ENCODE data around the gene WDR7. TPM values are rescaled to one million over a fixed set of nuclear protein-coding genes. Genes with fewer than 3 reads are reported as not detected.

The WDR7 gene
- total RNA-seq, 4 donors from 2014 or later, result 9.4 to 26.1 (median 19.2) TPM

DNA sequence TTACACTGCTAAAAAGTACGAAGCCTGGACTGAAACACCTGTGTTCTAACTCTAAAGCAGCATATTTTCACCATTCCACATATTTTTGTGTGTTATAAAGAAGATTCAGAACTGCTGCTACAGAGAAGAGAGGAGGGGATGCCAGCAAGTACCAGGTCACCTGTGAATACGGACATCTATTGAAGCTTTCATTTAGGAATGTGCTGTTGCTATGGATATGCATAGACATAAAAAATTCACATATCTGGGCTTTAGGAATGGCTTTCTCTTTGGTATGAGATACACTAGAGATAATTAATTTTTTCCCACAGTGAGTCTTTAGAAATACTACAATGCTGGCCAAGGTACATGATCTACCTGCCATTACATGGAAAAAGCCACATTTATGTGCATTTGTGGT lies 238.5 kb downstream of the WDR7 start:
- H3K27me3 ChIP-seq, result no peaks in the 10 kb centered on the region
- intact Hi-C loops (cut with DNase I), result no loop called here
- H3K4me3 ChIP-seq, result no peak overlapping the region
- H3K27ac ChIP-seq, result no peak overlapping the region
- H3K9me3 ChIP-seq, result no peaks in the 10 kb centered on the region
- WGBS, 2 donors, result 84 to 98% methylated on average over 2 of the region's 2 CpGs
- no peaks in the 10 kb centered on the region for H3K36me3 ChIP-seq
- H3K4me1 ChIP-seq, result no peaks in the 10 kb centered on the region
- TF ChIP-seq, protein P1, sequence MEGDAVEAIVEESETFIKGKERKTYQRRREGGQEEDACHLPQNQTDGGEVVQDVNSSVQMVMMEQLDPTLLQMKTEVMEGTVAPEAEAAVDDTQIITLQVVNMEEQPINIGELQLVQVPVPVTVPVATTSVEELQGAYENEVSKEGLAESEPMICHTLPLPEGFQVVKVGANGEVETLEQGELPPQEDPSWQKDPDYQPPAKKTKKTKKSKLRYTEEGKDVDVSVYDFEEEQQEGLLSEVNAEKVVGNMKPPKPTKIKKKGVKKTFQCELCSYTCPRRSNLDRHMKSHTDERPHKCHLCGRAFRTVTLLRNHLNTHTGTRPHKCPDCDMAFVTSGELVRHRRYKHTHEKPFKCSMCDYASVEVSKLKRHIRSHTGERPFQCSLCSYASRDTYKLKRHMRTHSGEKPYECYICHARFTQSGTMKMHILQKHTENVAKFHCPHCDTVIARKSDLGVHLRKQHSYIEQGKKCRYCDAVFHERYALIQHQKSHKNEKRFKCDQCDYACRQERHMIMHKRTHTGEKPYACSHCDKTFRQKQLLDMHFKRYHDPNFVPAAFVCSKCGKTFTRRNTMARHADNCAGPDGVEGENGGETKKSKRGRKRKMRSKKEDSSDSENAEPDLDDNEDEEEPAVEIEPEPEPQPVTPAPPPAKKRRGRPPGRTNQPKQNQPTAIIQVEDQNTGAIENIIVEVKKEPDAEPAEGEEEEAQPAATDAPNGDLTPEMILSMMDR (IDR thresholded peaks at IDR 0.05), result no peak
- TF ChIP-seq POLR2A (IDR thresholded peaks at IDR 0.05), result no peak
- DNase-seq, result no peak

DNA sequence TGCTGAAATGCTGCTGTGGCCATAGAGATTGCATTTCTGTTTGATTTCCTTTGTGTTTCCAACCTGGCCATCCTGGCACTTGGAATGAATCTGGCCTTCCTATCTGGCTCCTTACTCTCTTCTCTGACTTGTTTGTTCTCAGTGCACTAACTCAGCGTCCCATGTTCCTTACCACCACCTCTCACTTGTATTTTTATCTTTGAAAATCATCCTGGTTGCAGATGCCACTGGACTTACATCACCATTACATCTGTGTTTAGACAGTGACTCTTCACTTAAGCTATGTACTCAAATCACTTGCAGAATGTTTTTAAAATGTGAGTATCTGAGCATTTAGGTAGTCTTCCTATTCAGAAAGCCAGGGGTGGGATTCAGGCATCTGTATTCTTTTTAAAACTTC lies 239.5 kb downstream of the WDR7 start:
- no peak overlapping the region for H3K27ac ChIP-seq
- DNase-seq, result no peak
- no peak overlapping the region for H3K4me3 ChIP-seq
- WGBS, 2 donors, result 42 to 44% methylated on average over 1 of the region's 1 CpG
- intact Hi-C loops (cut with DNase I), result no loop called here
- no peaks in the 10 kb centered on the region for H3K36me3 ChIP-seq
- no peak for TF ChIP-seq POLR2A (IDR thresholded peaks at IDR 0.05)
- TF ChIP-seq, protein P1 (IDR thresholded peaks at IDR 0.05), result no peak
- no peaks in the 10 kb centered on the region for H3K4me1 ChIP-seq
- H3K9me3 ChIP-seq, result no peaks in the 10 kb centered on the region
- no peaks in the 10 kb centered on the region for H3K27me3 ChIP-seq

DNA sequence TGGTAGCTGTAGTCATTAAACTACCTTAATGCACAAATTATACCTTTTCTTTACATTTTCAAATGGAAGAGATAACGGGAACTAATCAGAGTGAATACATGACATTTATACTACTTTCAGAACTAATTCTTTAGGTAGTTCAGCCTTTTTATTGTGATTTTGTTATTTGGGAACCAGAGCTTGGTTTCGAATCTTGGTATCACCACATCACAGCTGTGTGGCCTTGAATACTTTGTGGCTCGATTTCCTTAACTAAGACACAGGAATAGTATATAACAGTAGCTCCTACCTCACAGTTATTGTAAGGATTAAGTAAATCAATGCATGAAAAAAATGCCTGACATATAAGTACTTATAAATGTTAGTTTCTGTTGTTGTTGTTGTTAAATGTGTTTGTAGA lies 240.0 kb downstream of the WDR7 start:
- Histone ChIP-seq H3K9me3 (no peaks in the 10 kb centered on the region), H3K27me3 (no peaks in the 10 kb centered on the region), H3K36me3 (no peaks in the 10 kb centered on the region), H3K27ac (no peak overlapping the region), H3K4me1 (no peaks in the 10 kb centered on the region), H3K4me3 (no peak overlapping the region)
- intact Hi-C loops (cut with DNase I), result no loop called here
- WGBS, 2 donors, result 97% methylated on average over 3 of the region's 3 CpGs
- DNase-seq, result no peak
- no peak for TF ChIP-seq POLR2A (IDR thresholded peaks at IDR 0.05)
- TF ChIP-seq, protein P1 (IDR thresholded peaks at IDR 0.05), result no peak

DNA sequence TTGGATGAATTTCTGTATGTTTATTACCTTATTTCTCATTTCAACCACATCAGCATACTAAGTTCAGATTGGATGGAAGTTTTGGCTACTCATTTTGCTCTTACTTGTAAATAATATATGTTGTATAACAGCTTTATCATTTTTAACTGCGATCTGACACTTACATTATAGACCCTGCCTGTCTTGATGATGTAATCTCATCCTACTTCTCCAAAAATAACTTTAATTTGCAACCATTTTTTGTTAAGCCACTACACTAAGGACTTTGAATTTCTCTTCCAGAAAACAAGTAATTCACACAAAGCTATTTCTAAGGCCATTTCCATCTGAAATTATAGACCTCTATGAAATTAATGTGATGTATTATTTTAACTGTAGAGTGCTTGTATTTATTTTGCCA lies 240.7 kb downstream of the WDR7 start:
- intact Hi-C loops (cut with DNase I), result no loop called here
- DNase-seq, result no peak
- Histone ChIP-seq H3K9me3 (no peaks in the 10 kb centered on the region), H3K27ac (no peak overlapping the region), H3K4me3 (no peak overlapping the region), H3K27me3 (no peaks in the 10 kb centered on the region), H3K4me1 (no peaks in the 10 kb centered on the region), H3K36me3 (no peaks in the 10 kb centered on the region)
- WGBS, 2 donors, result 57 to 74% methylated on average over 1 of the region's 1 CpG
- TF ChIP-seq POLR2A (IDR thresholded peaks at IDR 0.05), result no peak
- TF ChIP-seq, protein P1 (IDR thresholded peaks at IDR 0.05), result no peak

DNA sequence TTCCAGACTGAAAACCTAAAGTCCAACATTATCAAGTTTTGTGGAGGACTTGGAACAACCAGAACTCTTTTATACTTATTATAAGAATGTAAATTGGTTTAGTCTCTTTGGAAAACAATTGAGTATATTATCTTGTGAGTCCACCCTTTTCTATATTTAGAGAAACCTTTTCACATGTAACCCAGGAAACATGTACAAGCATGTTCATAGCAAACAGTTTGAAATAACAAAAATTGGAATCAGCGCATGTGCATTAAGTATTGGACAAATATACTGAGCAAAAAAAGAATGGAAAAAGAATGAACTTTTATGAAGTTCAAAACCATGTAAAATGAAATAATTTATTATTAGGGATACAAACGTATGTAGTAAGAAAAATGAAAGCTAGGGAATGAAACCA lies 246.0 kb downstream of the WDR7 start:
- H3K27me3 ChIP-seq, result no peaks in the 10 kb centered on the region
- H3K27ac ChIP-seq, result no peak overlapping the region
- no peak overlapping the region for H3K4me3 ChIP-seq
- TF ChIP-seq, protein P1 (IDR thresholded peaks at IDR 0.05), result no peak
- no peak for TF ChIP-seq POLR2A (IDR thresholded peaks at IDR 0.05)
- intact Hi-C loops (cut with DNase I), result no loop called here
- 25 to 45% methylated on average over 2 of the region's 2 CpGs for WGBS, 2 donors
- no peaks in the 10 kb centered on the region for H3K9me3 ChIP-seq
- DNase-seq, result no peak
- H3K4me1 ChIP-seq, result no peaks in the 10 kb centered on the region
- no peaks in the 10 kb centered on the region for H3K36me3 ChIP-seq

Measured in esophagus squamous epithelium (tissue), 5 donors.